ENCODE data around the gene FAM53B.

FAM53B gene

GRCh38 chr10:124591123-124591495, 153.1 kb downstream of the FAM53B start:
- H3K9ac ChIP-seq (ENCODE audit: low read length): no peak overlapping the region
- H3F3A ChIP-seq (ENCODE audit: insufficient read depth, low read length): no peaks in the 10 kb centered on the region
- no peak overlapping the region for H3K4me3 ChIP-seq (ENCODE audit: low read length)
- no peaks in the 10 kb centered on the region for H3K9me3 ChIP-seq (replicated peaks; ENCODE audit: insufficient read depth, low read length)
- no peaks in the 10 kb centered on the region for H3K36me3 ChIP-seq (replicated peaks; ENCODE audit: insufficient read depth, low read length)
- no peaks in the 10 kb centered on the region for H3K9me2 ChIP-seq (replicated peaks; ENCODE audit: insufficient read depth, low read length)
- H3K27me3 ChIP-seq (replicated peaks; ENCODE audit: insufficient read depth, low read length): peaks cover 11% of the 10 kb centered on the region; the same call in 1 of the 2 replicates
- no peak for DNase-seq
- H4K20me1 ChIP-seq (ENCODE audit: insufficient read depth, low read length): no peaks in the 10 kb centered on the region
- H3K4me1 ChIP-seq (ENCODE audit: low read length): 0 out of 2 replicates have a peak, but pooled peaks cover 4% of the 10 kb centered on the region
- no peaks in the 10 kb centered on the region for H3K79me2 ChIP-seq (ENCODE audit: low read length)
- TF ChIP-seq, protein P1, sequence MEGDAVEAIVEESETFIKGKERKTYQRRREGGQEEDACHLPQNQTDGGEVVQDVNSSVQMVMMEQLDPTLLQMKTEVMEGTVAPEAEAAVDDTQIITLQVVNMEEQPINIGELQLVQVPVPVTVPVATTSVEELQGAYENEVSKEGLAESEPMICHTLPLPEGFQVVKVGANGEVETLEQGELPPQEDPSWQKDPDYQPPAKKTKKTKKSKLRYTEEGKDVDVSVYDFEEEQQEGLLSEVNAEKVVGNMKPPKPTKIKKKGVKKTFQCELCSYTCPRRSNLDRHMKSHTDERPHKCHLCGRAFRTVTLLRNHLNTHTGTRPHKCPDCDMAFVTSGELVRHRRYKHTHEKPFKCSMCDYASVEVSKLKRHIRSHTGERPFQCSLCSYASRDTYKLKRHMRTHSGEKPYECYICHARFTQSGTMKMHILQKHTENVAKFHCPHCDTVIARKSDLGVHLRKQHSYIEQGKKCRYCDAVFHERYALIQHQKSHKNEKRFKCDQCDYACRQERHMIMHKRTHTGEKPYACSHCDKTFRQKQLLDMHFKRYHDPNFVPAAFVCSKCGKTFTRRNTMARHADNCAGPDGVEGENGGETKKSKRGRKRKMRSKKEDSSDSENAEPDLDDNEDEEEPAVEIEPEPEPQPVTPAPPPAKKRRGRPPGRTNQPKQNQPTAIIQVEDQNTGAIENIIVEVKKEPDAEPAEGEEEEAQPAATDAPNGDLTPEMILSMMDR (IDR thresholded peaks at IDR 0.05; ENCODE audit: low read length): no peak
- H3K4me2 ChIP-seq (ENCODE audit: low read depth, low read length): no peak overlapping the region
- no peak overlapping the region for H2AFZ ChIP-seq (ENCODE audit: low read length)
- H3K27ac ChIP-seq (ENCODE audit: low read length): no peak overlapping the region

- Histone ChIP-seq H3K9me3 (replicated peaks; ENCODE audit: insufficient read depth, low read length) (no peaks in the 10 kb centered on the region), H3K27me3 (replicated peaks; ENCODE audit: insufficient read depth, low read length) (peaks cover 11% of the 10 kb centered on the region; the same call in 1 of the 2 replicates), H3K36me3 (replicated peaks; ENCODE audit: insufficient read depth, low read length) (no peaks in the 10 kb centered on the region), H3K27ac (ENCODE audit: low read length) (no peak overlapping the region), H3K4me1 (ENCODE audit: low read length) (0 out of 2 replicates have a peak, but pooled peaks cover 4% of the 10 kb centered on the region), H3K79me2 (ENCODE audit: low read length) (no peaks in the 10 kb centered on the region), H3K4me3 (ENCODE audit: low read length) (no peak overlapping the region), H3K9ac (ENCODE audit: low read length) (no peak overlapping the region), H3F3A (ENCODE audit: insufficient read depth, low read length) (no peaks in the 10 kb centered on the region), H2AFZ (ENCODE audit: low read length) (no peak overlapping the region), H3K9me2 (replicated peaks; ENCODE audit: insufficient read depth, low read length) (no peaks in the 10 kb centered on the region), H4K20me1 (ENCODE audit: insufficient read depth, low read length) (no peaks in the 10 kb centered on the region), H3K4me2 (ENCODE audit: low read depth, low read length) (no peak overlapping the region)
- TF ChIP-seq EZH2 (optimal IDR thresholded peaks at IDR 0.05; ENCODE audit: low read depth, low read length) (no peak), EZH2phosphoT487 (IDR thresholded peaks at IDR 0.05; ENCODE audit: low read length) (no peak)
- TF ChIP-seq, protein P1 (IDR thresholded peaks at IDR 0.05; ENCODE audit: low read length): no peak
- no peak for DNase-seq
Measured at GRCh38 chr10:124590216-124591122, 153.7 kb downstream of the FAM53B start.

- Histone ChIP-seq H3F3A (ENCODE audit: insufficient read depth, low read length) (no peaks in the 10 kb centered on the region), H3K79me2 (ENCODE audit: low read length) (no peaks in the 10 kb centered on the region), H3K27ac (ENCODE audit: low read length) (no peak overlapping the region), H3K9ac (ENCODE audit: low read length) (no peak overlapping the region), H3K9me3 (replicated peaks; ENCODE audit: insufficient read depth, low read length) (no peaks in the 10 kb centered on the region), H3K4me1 (ENCODE audit: low read length) (0 out of 2 replicates have a peak, but pooled peaks cover 4% of the 10 kb centered on the region), H3K36me3 (replicated peaks; ENCODE audit: insufficient read depth, low read length) (no peaks in the 10 kb centered on the region), H3K4me3 (ENCODE audit: low read length) (no peak overlapping the region), H4K20me1 (ENCODE audit: insufficient read depth, low read length) (no peaks in the 10 kb centered on the region), H2AFZ (ENCODE audit: low read length) (no peak overlapping the region), H3K27me3 (replicated peaks; ENCODE audit: insufficient read depth, low read length) (peaks cover 11% of the 10 kb centered on the region; the same call in 1 of the 2 replicates), H3K4me2 (ENCODE audit: low read depth, low read length) (no peak overlapping the region), H3K9me2 (replicated peaks; ENCODE audit: insufficient read depth, low read length) (no peaks in the 10 kb centered on the region)
- TF ChIP-seq EZH2 (optimal IDR thresholded peaks at IDR 0.05; ENCODE audit: low read depth, low read length): no peak
- no peak for TF ChIP-seq EZH2phosphoT487 (IDR thresholded peaks at IDR 0.05; ENCODE audit: low read length)
- TF ChIP-seq, protein P1 (IDR thresholded peaks at IDR 0.05; ENCODE audit: low read length): no peak
- DNase-seq: no peak
Measured at GRCh38 chr10:124589491-124590041, 154.6 kb downstream of the FAM53B start.

All from MM.1S (cell line).